Glomerular visceral epithelial cell (primary cell): ENCODE data around the gene FLACC1.
A peak's percentile ranks its signal among the peaks of the same experiment; 100 is the strongest.
"Not testable (repeated sequence)": the region's sequence is repeated elsewhere in the genome, so short reads cannot be mapped to it uniquely, and the experiment has no call there.

Experiments
- DNase-seq: peaks from one replicate; pipeline ENCODE4 v3.0.0-alpha.2; 2016; ENCODE audit errors: extremely low spot score

Gene FLACC1, protein sequence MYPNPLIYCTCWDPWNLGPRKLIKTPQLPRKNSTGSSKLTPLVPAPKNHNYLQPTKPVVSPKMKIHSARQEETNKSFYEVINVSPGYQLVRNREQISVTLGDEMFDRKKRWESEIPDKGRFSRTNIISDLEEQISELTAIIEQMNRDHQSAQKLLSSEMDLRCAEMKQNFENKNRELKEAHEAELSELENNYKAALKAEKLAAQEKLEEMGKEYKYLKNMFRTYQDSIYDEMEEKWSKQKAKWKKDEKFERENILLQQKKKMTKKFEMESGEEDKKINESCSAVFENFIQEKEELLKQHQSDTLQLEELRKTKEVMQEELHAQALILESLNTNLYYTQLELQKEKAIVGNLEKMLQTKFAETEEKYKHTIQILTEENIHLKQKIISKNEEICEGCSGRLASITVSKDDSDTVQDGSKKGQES

DNA sequence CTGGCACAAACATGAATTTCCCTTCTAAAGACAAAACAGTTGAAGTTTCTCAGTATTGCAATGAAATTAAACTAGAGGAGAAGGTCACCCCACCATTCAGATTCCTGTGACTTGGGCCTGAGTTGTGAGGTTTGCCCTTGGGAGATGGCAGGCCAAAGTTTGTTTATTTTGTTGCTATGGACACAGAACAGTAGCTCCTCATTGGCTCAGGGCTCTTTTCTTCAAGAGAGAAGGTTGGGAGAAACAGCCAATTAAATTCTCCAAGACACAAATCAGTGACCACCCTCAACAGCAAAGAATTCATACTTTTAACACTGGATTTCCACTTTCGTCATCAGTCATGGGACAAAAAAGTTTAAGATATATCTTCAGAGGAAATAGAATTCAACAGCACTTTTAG lies at the start of gene FLACC1:
Gene FLACC1 (minus strand): TSS at position 125 of the 400 bp plus-strand sequence. CDS start 5,941 bp downstream, outside the sequence.
- peak; percentile 45 for DNase-seq

DNA sequence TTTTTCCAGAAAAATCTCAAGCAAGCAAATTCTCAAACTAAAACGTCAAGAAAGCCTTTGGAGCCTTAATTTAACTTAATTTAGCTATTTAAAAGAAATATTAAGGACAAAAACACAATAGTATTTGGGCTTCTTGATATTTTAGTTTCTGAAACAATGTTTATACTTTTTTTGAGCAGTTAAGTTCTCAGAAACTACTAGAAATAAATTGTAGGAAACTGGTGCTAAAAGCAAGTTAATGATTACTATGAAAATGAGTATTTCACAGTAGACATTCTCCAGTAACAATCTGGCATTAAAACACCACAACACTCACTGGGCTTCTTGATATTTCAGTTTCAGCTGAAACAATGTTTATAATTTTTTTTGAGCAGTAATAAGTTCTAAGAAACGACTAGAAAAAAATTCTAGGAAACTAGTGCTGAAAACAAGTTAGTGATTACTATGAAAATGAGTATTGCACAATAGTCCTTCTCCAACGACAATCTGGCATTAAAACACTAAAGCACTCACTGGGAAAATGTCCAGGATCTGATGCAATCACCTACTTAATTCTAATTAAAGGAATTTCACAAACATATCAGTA lies 49.0 kb upstream of the FLACC1 start:
- peak; percentile 42 for DNase-seq

DNA sequence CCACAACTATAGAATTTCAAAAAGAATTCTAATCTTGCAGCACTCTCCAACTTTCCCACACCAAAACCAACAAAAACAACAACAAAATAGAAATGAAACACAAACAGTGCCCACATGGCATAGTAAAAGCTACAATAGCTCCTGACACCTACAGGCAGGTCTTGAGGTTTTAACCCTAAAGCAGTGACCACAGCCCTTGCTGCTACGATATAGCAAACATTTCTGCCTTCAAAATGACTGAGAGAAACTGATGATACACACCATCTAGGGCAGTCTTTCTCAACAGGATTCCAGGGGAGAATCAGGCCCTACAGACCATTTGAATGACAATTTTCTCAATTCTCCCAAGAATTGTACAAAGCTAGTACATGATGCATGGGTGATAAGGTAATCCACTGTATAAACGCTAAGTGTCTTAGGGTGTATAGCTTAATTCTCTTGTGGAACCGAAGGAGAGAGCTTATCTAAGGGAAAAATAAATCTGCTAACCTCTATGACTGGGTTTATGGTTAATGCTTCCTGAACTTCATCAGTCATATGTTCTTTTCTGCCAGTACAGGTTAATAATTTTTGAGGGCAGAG lies 47.6 kb upstream of the FLACC1 start:
- DNase-seq = peak; percentile 26

DNA sequence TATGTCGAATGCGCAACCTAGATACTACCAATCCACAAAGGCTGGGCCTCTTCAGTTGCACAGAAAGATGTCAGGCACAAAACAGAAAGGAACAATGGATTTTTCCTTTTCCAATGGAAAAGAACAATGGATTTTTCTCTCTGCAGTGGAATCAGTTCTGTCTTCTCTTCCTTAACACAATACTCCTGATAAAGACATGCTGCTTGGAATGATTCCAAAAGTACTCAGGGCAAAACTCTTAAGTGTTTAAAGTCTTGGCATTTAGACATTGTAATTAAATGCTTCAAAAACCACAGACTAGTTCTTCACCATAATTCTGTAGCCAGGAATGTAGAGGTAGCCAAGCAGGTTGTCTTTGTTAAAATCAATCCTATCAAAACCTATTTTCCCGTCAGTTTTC lies 46.7 kb upstream of the FLACC1 start:
- peak; percentile 60 for DNase-seq

DNA sequence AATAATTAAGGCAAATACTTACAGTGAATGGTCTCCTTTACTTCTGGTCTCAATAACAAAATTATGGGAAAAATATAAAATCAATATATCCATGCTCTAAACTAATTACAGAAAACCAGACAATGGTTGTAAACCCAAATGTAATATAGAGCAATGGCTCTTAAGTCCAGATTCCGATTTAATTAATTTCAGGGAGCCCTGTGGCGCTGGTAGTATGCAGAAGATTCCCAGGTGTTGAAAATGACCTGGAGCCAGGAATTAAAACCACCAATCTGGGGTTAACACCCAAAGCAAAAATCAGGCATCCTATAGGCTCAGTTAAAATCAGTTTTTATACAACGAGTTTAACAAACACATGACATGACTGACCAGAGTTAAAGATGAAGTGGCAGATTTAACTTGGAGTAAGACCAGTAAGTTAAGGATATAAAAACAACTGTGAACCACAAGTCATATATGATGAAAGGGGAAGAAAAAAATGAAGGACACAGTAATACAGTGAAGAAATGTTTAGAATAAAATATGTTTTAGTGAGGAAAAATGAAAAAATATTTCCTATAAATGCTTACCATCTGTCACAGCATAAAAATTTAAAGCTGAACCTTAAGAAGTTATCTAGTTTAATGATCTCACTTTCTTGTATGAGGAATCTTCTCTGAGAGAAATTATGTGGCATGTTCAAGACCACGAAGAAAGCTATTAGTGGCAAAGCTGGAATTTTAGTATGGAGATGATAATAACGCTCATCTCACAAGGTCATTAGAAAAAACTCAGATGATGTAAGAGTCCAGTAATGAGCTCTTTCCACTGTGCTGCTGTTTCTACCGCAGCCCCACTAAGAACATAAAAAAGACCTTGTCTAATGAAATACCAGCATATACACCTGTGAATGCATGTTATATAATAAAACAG lies 45.8 kb upstream of the FLACC1 start:
- DNase-seq = peak; percentile 63

DNA sequence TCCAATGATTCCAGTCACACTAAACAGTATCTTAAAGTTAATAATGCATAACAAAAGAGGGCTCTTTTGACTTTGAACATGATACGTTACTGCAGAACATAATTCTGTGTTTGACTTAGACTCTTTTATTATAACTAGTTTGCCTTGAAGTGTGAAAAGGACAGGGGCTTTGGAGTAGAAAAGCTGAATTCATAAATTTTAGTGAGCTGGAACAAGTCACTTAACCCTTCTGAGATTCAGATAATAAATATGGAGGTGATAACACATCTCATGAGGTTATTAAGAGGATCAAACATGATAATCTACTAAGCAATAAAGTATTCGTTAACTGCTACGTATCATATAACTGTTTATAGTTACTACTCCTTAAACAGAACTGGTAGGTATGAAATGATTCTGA lies 44.7 kb upstream of the FLACC1 start:
- no peak for DNase-seq

DNA sequence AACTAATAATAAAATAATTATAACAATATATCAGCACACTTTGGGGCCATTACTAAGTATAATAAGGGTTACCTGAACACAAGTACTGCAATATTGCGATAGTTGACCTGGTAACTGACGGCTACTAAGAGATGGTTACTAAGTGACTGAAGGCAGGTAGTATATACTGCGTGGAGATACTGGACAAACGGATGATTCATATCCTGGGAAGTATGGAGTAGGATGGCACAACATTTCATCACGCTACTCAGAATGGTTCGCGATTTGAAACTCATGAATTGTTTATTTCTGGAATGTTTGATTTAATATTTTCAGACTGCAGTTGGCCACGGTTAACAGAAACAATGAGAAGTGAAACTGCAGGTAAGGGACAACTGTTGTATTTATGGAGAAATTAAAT lies 39.5 kb upstream of the FLACC1 start:
- no peak for DNase-seq

DNA sequence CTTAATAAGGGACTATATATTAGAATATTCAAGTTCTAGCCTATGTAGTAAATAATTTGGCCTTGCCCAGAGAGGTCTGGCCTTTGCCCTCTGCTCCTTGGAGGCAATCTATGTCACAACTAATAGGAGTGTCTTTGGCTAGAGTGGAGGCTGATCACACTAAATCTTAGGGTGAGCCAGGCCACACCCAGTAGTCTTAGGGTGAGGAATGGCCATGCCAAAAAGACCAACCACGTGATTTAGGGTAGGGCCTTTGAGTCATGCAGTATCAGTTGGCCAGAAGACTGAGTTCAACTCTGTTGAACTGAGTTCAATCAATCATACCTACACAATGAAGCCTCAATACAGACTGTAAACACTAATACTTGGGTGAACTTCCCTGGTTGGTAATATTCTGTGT lies 26.0 kb upstream of the FLACC1 start:
- no peak for DNase-seq

DNA sequence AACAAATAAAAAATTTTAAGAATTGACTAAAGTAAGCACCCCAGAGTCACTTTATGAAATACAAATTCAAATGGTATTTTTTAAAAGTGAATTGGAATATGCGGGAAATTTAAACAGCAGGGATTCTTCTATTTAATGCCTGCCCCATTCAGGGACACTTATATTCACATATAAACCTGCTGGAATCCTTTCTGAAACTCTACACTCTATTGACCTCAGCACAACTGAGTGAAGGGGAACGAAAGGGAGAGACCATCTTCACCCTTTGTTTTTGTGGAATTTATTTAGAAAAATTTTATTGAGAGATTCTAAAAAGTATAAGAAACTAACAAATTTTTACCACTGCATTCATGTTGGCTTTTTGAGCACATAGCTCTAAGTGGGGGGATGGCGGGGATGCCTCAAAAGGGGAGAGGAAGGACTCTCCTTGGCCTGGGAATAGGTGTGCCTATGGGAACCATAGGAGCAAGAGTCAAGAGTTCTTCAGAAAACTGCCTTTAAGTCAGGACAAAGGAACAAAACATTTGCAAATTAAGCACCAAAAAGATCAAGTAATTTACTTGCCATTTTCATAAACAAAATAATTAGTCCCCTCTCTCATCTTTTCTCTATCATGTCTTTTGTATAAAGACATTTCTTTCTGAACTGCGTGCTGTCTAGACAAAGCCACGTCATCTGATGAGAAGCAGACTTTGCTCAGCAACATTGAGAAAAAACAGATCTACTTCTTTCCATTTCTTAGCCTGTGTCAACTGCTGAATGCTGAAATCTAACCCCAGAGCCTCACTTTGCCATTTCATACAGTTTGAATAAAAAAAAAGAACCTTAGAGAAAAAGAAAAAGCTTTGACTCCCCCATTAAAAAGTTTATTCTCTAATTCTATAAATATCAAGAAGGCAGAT lies 21.6 kb upstream of the FLACC1 start:
- DNase-seq = no peak

DNA sequence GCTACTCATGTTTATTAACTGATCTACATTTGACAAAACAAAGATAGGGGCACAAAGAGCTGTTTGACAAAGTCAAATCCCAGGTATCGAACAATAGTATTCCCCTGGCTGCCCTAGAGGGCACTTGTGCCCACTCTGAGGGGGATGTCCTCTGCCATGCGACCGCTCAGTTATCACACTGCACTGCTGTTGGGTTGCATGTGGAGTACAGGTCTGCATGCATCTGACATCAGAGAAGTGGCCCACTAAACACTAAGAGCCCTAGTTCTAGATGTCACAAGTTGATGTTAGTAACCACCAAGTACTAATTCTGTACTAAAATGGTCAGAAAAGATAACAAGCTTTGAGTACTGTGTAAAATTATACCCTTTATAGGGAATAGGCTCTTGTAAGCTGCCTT lies 20.1 kb upstream of the FLACC1 start:
- DNase-seq = no peak

DNA sequence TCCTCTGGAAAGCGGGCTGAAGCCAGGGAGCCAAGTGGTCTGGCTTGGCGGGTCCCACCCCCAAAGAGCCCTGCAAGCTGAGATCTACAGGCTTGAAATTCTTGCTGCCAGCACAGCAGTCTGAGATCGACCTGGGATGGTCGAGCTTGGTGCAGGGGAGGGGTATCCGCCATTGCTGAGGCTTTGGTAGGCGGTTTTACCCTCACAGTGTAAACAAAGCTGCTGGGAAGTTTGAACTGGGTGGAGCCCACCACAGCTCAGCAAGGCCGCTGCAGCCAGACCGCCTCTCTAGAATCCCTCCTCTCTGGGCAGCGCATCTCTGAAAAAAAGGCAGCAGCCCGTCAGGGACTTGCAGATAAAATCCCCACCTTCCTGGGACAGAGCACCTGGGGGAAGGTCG lies 12.6 kb upstream of the FLACC1 start:
- no peak for DNase-seq

DNA sequence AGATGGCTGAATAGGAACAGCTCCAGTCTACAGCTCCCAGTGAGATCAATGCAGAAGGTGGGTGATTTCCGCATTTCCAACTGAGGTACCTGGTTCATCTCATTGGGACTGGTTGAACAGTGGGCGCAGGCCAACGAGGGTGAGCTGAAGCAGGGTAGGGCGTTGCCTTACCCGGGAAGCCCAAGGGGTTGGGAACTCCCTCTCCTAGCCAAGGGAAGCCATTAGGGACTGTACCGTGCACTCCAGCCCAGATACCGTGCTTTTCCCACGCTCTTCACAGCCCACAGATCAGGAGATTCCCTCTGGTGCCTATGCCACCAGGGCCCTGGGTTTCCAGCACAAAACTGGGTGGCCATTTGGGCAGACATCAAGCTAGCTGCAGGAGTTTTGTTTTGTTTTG lies 12.2 kb upstream of the FLACC1 start:
- not testable (repeated sequence) for DNase-seq

DNA sequence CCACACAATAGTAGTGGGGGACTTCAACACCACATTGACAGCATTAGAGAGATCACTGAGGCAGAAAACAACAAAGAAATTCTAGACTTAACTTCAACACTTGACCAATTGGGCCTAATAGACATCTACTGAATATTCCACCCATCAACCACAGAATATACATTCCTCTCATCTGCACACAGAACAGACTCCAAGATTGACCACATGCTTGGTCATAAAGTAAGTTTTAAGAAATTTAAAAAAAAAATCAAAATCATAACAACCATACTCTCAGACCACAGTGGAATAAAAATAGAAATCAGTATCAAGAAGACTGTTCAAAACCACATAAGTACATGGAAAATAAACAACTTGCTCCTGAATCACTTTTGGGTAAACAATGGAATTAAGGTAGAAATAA lies 9.0 kb upstream of the FLACC1 start:
- DNase-seq = no peak

DNA sequence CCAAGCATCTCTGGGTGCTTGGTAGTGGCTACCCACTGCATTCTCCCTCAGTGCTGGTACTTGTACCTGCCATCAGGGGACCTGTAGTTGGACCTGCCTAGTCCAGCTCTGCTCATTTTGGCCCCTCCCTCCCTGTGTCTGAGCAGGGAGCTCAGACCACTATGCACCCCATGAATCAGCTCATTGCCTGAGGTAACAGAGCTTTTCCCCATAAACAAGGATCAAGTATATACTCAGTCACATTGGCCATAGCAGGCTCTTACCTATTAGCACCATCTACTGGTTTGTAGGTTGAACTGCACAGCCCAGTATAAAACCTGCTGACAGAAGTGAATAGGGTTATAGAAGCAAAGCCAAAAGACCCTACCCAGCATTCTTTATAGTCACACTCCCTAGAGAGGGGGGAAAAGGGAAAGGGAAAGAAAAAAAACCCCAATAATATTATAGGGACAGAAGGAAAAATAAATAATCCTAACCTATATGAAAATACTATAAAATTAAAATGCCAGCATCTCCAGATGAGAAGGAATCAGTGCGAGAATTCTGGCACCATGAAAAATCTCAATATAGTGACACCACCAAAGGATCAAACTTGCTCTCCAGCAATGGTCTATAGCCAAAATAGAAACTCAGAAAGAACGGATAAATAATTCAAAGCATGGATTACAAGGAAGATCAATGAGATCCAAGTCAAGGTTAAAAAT lies 6.9 kb upstream of the FLACC1 start:
- peak; percentile 53 for DNase-seq

DNA sequence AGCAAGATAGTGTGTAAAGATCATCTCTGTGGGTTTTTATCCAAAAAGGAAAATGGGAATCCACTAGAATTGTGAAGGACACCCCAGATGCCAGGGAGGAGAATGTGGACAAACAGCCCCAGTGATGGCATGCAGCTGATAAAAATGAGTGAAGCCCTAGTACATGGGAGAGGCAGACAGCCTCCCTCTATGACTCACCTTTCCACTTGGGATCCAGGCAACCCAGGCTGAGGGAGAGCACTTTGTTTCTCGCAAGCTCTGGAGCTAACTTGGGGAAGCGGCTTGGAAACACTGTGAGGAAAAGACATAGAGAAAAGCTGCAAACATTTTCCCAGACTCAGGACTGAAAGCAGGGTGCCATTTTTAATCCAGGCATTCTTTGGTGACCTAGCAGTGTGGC lies 5.3 kb upstream of the FLACC1 start:
- DNase-seq = no peak

DNA sequence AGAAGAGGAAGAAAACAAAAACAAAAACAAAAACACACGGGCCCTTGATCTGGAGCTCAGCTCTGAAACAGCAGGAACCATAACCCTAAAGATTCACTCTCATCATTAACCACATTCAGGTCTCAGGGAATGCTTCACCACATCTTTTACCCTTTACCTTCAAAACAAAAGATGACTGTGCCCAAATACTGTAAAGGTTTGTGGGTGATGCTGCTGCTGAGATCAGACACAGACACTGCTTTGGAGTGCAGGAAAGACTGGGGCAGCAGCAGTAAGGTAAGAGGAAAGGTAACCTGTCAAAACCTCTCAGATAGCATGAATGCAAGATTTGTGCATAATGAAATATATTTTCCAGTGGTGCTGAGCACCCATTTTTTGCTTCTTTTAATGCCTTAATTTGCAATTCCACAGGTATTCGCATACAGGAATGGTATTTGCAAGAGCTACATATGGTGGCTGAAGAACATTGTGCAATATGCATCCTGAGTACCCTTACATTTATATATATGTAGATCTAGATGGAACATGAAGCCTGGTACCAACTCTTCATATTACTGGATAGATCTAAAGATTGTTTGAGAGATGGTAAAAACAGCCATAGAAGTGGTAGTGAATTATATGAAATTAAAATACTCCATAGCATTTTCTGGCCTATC lies 4.1 kb upstream of the FLACC1 start:
- DNase-seq = no peak

DNA sequence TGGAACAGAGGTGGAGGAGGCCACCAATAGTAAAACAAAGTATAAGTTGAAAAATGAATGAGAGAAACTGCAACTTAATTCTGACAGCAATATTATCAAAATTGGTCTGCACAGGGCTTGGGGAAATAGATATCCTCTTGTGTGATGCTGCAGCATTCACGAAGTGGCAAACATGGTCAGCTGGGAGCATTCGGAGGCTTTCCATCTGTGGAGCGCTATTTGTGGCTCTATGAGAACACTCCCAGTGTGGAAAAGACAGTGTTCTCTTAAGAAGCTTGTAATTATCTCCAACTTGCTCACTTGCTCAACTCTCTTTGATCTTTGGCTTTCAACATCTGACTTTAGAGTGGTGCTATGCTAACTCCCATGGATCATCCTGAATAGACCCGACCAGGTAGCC lies 3.1 kb upstream of the FLACC1 start:
- no peak for DNase-seq

DNA sequence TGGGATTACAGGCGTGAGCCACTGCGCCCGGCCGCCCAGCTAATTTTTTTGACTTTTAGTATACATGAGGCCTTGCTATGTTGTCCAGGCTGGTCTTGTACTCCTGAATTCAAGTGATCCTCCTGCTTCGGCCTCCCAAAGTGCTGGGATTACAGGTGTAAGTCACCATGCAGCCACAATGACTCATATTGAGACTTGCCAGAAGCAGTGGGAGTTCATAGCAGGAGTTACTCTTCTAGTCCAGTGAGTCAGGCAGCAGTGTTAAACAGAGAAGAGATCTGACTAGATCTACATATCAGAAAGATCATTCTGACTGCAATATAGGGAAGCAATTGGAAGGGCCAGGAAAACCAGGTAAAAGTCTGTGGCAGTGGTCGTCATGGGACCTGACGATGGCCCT lies 1.5 kb upstream of the FLACC1 start:
- DNase-seq = peak; percentile 65

DNA sequence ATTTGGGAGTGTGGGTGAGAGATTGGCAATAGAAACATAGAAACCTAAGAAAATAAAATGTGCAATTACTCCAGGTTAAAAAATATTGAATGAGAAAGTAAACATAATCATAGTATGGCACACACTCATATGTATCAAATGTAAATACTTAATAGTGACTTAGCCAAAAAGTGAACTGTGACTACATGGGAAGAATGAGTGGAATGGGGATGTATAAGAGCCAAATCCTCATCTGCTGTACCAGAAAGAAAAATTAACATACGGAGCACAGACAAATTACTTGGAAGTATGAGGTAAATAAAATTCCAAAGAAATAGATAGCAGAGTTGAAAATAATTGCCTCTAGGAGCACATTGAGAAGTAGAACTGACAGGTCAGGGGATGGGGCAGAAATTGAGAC lies 4.0 kb downstream of the FLACC1 start:
- no peak for DNase-seq

DNA sequence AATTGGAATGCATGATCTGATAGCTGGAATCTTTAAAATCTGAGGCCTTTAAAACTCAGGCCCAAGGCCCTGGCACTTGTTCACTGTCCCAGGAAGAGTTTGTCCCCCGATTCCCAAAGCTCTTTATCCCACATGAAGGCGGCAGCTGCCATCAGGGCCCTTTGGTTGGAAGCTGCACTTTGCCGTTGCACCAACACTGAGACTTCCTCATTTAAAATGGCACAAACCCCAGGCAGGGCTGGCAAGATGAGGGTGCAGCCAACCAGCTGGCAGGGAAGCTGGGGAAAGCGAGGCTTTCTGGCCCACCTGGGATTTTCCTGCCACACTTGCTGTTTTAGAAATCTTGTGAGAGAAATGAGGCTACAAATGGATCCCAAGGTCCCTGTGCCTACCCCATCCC lies 6.3 kb downstream of the FLACC1 start:
- no peak for DNase-seq
